ENCODE results near the gene AKT3. TPM values are rescaled to one million over a fixed set of nuclear protein-coding genes. Genes with fewer than 3 reads are reported as not detected.

Gene AKT3
- total RNA-seq, 1 donor from 2014 or later: 20.6 TPM

DNA sequence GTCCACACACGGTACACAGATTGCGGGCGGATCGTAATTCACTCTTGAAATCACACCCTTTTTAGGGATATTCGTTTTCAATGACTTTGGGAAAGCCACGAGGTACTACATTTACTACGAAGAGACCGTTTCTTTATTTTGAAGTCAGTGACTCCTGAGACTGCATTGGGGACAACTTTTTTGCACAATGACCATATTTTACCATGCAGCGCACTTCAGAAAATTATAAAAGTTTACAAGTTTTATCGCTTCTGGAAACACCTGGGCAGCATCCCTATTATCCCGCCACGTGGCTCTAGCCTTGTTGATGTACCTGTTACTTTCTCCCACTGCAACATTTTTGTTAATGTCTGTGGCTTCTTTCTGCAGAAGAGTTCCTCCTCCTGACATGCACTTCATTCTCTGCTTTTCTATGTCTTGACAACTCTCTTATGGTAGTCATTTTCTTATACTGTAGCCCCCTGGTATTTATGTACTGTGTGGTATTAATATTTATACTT is 1.3 kb upstream of the AKT3 start:
- Histone ChIP-seq H3K4me3 (peak overlapping the region; percentile 89), H3K4me1 (peaks cover 34% of the 10 kb centered on the region), H3K9me3 (replicated peaks) (no peaks in the 10 kb centered on the region), H3K27me3 (ENCODE audit: low read depth) (peaks cover 59% of the 10 kb centered on the region), H3K27ac (replicated peaks) (peak overlapping the region; percentile 96), H3K36me3 (no peaks in the 10 kb centered on the region)
- TF ChIP-seq, protein P1, sequence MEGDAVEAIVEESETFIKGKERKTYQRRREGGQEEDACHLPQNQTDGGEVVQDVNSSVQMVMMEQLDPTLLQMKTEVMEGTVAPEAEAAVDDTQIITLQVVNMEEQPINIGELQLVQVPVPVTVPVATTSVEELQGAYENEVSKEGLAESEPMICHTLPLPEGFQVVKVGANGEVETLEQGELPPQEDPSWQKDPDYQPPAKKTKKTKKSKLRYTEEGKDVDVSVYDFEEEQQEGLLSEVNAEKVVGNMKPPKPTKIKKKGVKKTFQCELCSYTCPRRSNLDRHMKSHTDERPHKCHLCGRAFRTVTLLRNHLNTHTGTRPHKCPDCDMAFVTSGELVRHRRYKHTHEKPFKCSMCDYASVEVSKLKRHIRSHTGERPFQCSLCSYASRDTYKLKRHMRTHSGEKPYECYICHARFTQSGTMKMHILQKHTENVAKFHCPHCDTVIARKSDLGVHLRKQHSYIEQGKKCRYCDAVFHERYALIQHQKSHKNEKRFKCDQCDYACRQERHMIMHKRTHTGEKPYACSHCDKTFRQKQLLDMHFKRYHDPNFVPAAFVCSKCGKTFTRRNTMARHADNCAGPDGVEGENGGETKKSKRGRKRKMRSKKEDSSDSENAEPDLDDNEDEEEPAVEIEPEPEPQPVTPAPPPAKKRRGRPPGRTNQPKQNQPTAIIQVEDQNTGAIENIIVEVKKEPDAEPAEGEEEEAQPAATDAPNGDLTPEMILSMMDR (IDR thresholded peaks at IDR 0.05; ENCODE audit: borderline replicate concordance): no peak
- no peak for DNase-seq
- intact Hi-C loops (cut with micrococcal nuclease): no loop called here

DNA sequence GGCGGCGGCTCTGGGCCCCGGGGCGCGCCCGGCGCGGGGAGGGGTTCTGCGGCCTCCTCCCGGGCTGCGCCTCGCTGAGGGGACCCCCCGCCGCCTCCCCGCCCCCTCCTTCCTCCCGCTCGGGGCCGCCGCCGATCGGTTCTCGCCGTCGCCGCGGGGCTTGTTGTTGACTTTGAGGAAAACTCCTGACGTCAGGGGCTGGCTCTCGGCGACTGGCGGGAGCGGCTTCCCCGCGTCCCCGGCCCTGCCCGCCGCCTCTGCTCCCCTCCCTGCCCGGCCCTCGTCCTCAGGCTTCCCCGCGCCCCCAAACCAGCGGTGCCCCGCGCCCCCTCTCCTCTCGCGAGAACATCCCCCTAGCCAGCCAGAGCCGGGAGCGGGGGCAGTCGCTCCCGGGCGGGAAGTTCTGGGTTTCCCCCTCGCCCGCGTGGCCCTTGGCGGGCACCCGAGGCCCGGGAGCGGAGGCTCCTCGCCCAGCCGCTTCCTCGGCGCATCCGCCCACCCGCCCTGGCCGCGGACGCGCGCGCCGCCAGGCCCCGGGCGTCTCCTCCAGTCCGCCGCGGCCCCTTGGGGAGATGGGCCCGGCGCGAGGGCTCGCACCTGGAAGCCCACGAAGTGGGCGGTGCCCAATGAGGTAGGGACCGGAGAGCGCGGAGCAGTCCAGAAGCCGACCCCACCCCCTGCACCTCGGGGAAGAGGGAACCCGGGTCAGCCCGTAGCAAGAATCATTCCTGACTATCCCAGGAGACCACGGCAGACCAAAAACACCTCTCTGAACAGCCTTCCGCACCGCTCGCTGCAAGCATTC is 611 bp upstream of the AKT3 start:
- Histone ChIP-seq H3K4me1 (peaks cover 34% of the 10 kb centered on the region), H3K4me3 (peak overlapping the region; percentile 89), H3K27ac (replicated peaks) (peak overlapping the region; percentile 96), H3K27me3 (ENCODE audit: low read depth) (peaks cover 53% of the 10 kb centered on the region), H3K9me3 (replicated peaks) (no peaks in the 10 kb centered on the region), H3K36me3 (no peaks in the 10 kb centered on the region)
- DNase-seq: peak; percentile 77
- intact Hi-C loops (cut with micrococcal nuclease): no loop called here
- TF ChIP-seq, protein P1 (IDR thresholded peaks at IDR 0.05; ENCODE audit: borderline replicate concordance): no peak

DNA sequence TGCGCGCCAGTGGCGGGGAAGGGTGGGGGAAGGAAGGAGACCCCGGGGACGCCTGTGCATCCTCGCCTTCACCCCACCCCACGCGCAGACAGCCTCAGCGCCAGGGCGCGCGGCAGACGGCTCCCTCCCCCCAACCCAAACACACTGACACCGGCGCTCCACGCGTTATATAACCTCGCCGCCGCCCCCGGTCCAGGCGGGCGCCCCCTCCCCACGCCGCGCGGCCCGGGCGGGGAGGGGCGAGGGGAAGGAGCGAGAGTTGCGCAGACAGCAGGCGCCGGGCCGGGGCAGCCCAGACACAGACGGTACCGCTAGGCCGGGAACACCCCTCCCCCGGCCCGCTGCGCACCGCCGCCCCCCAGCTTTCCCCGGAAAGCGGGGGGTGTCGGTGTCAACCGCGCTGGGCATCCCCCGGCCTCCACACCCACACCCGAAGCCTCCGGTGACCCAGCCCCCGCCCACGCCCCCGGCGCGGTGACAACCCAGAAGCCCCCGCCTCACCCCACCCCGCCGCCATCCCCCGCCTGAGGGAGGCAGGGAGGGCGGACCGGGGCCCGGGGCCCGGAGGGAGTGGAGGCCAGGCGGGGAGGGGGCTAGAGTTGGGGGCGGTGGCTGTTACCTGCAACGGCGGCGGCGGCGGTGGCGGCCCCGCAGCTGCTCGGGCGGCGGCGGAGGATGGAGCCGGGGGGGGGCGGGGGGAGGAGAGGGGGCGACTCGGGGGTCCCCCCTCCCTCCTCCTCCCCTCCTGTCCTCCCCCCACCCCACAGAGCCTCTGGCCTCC is 432 bp downstream of the AKT3 start:
- Histone ChIP-seq H3K4me1 (peaks cover 34% of the 10 kb centered on the region), H3K4me3 (peak overlapping the region; percentile 89), H3K9me3 (replicated peaks) (no peaks in the 10 kb centered on the region), H3K27ac (replicated peaks) (peak overlapping the region; percentile 96), H3K27me3 (ENCODE audit: low read depth) (peaks cover 50% of the 10 kb centered on the region), H3K36me3 (no peaks in the 10 kb centered on the region)
- intact Hi-C loops (cut with micrococcal nuclease): no loop called here
- TF ChIP-seq, protein P1 (IDR thresholded peaks at IDR 0.05; ENCODE audit: borderline replicate concordance): no peak
- peak; percentile 44 for DNase-seq

DNA sequence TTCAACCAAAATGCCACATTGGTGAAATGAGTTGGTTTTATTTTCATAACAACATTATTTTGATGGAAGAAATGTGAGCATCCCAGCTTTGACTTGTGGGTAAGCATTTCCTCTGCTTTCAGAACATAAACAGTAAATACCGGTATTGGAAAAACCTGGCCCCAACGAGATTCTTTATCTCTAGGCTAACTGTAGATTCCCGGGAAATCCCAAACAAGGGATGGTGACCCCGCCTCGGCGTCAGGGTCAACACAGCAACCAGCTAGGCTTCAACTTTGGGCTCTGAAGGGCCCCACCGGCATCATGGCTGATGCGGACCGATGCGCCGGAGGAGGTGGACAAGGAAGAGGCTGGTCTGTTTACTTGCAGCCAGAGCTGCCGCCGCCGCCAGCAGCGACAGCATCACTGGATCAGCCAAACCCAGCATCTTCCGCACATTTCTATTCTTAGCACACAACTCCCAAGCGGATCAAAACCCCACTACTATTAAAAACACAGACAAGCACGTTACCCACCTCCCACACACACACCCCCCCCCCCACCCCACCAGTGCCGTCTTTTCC is 1.1 kb downstream of the AKT3 start:
- intact Hi-C loops (cut with micrococcal nuclease): no loop called here
- TF ChIP-seq, protein P1 (IDR thresholded peaks at IDR 0.05; ENCODE audit: borderline replicate concordance): no peak
- no peaks in the 10 kb centered on the region for H3K36me3 ChIP-seq
- H3K27me3 ChIP-seq (ENCODE audit: low read depth): peaks cover 50% of the 10 kb centered on the region
- H3K27ac ChIP-seq (replicated peaks): peak overlapping the region; percentile 96
- H3K4me3 ChIP-seq: peak overlapping the region; percentile 89
- peaks cover 34% of the 10 kb centered on the region for H3K4me1 ChIP-seq
- no peaks in the 10 kb centered on the region for H3K9me3 ChIP-seq (replicated peaks)
- DNase-seq: peak; percentile 55

DNA sequence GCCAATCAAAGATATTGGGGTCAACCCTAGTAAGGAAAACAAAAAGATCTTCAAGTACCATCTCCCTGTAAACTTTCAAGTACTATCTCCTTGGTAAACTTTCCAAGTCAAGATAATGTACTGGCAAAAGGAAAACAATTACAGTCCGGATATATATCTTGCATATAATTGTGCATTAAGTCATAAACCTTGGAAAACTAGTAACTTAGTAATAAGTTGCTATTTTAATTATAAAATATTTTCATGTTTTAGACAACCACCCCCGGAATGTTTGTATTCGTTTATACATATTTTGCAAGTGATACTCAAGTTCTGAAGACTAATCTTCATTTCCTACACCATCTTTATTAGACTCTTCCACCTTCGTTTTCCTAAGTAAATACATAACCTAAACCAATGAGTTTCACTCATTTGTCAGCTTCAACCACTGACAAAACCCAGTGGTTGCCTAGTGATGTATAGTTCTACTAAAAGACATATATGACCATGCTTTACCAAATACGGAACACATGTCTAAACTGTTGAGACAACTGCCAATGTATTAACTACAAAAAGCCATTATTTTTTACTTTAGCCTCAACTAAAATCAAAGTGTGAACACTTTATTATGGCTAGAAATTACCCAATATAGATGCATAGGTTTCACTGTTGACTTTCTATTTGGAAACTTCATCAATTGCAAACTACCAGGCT is 1.7 kb downstream of the AKT3 start:
- DNase-seq: no peak
- Histone ChIP-seq H3K4me3 (peak overlapping the region; percentile 89), H3K27ac (replicated peaks) (peak overlapping the region; percentile 96), H3K27me3 (ENCODE audit: low read depth) (peaks cover 44% of the 10 kb centered on the region), H3K9me3 (replicated peaks) (no peaks in the 10 kb centered on the region), H3K4me1 (peaks cover 39% of the 10 kb centered on the region), H3K36me3 (no peaks in the 10 kb centered on the region)
- TF ChIP-seq, protein P1 (IDR thresholded peaks at IDR 0.05; ENCODE audit: borderline replicate concordance): no peak
- intact Hi-C loops (cut with micrococcal nuclease): no loop called here
